Measurements from ENCODE around the gene NCOR2. TPM values are rescaled to one million over a fixed set of nuclear protein-coding genes. Genes with fewer than 3 reads are reported as not detected.

Gene NCOR2
- polyA plus RNA-seq, 3 donors, result 49.9 to 59.7 (median 50.1) TPM

DNA sequence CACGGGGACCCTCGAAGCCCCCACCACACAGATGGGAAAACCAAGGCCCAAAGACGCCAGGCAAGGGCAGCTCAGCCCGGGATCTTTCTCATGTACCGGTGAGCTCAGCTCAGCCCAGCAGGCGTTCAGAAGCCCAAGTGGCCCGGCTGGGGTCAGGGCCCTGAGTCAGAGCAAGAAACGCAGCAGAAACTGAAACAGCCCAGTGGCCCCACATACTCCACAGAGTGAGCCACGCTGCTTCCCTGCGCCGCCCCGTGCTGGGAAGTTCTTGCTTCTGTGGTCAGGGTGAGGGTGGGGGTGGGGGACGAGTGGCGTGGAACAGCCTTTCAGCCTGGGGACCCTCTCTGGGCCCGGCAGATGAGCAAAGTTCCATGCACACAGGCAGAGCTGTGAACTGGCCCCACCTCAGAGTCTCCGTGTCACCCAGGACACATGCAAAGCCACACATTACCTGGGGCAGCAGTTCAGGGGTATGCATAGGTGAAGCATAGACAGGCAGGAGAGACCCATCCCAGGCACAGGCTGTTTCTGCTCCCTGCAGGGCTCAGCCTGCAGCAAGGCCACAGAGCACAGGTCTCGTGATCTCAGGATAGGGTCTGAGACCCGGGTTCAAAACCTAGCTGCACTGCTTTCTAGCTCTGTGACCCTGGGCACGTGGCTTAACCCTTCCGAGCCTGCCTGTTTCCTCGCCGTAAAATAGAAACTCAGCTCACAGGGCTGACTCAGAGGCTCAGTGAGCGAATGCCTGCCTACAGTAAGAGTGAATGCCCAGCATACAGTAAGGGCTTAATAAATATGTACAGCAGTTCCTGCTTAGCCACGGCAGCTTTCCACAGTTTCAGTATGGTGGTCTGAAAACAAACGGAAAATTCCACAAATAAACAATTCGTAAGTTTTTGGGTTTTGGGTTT is 21.6 kb downstream of the NCOR2 start:
- DNase-seq (ENCODE audit: low read depth in 3 of 3, low spot score in 2 of 3), result no peak

DNA sequence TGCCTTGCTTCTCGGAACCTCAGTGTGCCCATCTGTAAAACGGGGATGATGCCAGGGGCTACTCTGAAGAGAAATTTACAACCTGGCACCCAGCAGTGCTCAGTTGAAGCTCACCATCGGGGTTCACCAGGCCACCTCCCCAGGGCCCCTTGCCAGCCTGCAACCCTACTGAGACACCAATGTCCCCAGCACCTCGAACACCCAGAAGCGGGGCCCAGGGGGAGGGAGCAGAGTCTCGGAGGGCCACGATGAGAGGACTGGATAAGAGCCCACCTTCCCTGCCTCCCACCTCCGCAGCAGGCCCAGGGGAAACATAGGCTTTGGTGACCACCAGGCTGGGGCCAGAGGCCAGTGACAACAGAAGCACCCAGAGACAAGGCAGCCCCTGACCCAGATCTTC is 22.4 kb downstream of the NCOR2 start:
- DNase-seq (ENCODE audit: low read depth in 3 of 3, low spot score in 2 of 3), result no peak

DNA sequence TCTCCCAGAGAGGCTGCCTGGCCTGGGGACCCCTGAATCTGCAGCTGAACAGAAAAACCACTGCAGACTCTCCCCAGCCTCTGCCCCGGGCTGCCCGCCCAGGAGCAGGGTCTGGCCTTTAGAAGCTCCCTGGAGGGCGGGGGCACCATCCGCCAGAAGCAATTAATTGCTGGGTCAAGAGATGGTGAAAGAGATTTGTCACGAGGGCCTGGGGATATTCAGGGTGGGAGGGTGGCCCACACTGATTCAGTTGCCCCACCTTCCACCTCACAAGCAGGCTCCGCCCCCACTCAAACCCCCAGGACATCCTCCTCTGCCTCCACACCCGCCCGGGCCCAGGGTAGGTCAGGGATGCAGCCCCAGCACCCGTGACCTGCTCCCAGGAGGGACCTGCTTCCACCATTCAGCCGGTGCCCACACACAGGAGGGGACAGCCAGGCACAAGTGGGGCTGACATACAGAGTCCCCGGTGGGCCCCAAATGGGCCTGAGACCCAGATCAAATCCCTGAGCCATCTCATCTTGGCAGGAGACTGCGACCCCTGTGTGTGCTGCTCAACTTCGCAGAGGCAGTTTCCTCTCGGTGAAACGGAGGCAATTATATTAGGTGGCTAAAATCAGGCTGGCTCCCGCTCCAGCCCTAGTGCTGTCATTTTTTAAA is 23.0 kb downstream of the NCOR2 start:
- no peak for DNase-seq (ENCODE audit: low read depth in 3 of 3, low spot score in 2 of 3)

DNA sequence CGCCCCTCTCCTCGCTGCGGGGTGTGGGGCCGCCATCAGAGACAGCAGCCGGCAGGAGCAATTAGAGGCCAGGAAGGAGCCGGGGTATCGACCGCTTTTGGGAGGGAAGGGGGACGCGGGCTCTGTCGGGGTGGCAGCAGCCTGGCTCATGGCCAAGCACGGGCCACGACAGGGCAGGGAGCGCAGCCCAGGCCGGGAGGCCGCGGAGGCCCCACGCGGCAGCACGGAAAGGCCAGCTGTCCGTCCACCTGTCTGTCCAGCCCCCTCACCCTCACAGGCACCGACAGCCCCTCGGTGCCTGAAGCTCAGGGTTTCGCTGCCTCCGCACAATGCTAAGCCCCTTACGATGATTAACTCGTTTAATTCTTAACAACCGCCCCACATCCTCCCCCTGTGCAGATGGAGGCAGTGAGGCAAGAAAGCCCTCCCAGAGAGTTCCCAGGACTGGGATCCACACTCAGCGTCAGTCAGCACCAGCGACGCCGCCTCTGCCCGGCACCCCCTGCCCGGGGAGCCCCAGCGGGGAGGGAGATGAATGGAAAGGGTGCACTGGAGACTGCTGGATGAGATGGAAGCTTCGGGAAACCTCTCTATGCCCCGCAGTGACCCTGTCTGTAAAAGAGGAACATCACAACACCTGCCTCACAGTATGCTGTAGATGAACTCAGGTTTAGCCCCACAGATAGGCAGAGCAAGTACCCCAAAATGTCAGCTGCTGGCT is 23.7 kb downstream of the NCOR2 start:
- DNase-seq (ENCODE audit: low read depth in 3 of 3, low spot score in 2 of 3), result no peak

DNA sequence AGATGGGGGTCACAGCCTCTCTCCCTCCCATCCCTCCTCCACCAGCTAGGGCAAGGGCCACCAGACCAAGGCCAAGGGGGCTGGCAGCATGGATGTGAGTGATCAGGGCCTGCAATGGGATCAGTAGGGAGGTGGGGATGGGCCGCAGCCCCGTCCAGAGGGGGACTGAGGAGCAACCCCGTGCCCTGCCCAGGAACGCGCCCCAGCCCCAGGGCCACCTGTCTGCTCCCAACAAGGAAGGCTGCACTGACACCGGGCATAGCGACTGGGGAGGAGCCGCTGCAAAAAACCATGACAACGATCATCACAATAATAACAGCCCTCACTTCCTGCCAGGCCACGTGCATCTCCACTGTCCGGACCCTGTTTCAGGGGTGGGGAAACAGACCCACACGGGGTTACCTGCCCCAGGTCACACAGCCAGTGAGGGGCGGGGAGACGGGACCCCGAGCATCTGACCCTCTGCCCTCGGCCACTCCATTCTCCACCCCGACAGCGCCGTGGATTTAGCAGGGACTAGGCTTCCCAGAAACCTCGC is 24.3 kb downstream of the NCOR2 start:
- DNase-seq (ENCODE audit: low read depth in 3 of 3, low spot score in 2 of 3), result no peak

DNA sequence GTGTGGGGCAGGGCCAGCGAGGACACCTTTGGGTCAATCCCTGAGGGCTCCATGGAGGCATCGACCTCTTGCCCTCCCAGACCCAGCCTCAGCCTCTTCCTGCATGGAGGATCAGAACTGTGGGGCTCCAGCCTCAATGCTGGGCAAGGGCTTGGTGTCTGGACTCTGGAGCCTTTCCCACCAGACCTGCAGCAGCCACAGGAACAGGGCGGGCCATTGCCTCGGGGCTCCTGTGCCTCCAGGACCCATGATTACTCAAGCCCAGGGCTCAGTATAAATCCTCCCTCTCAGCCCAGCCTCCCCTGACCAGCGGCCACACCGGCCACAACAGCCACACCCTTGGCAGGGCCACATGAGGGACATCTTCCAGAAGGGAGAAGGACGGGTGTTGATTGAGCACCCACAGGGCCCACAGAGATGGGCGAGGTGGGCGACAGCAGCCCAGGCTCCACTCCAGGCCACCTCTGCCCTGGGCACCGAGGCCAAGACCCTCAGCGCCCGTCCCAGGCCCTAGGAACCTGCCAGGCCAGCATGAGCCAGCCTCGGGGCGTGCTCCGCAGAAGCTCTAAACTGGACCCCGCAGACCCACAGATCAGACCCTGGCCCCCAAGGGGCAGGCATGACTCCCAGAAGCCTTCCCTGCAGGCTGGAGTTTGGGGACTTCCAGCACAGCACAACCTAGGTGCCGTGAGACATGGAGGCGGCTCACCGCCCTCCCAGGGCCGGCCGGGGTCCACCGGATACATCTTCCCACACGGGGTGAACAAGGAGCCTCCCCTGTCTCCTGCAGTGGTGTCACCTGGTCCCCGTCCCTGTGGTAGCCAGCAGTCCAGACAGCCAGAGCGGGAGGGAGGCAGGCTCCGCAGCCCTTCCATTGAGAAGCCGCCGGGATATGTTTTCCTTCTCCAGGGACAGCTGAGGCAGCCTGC is 25.1 kb downstream of the NCOR2 start:
- DNase-seq (ENCODE audit: low read depth in 3 of 3, low spot score in 2 of 3), result no peak

DNA sequence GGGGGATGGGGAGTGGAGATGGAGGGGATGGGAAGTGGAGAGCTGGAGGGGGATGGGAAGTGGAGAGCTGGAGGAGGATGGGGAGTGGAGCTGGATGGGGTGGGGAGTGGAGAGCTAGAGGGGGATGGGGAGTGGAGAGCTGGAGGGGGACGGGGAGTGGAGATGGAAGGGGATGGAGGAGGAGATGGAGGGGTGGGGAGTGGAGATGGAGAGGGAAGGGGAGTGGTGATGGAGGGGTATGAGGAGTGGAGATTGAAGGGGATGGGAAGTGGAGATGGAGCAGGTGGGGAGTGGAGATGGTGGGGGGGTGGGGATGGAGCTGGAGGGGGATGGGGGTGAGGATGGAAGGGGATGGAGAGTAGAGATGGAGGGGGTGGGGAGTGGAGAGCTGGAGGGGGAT is 26.1 kb downstream of the NCOR2 start:
- no peak for DNase-seq (ENCODE audit: low read depth in 3 of 3, low spot score in 2 of 3)

DNA sequence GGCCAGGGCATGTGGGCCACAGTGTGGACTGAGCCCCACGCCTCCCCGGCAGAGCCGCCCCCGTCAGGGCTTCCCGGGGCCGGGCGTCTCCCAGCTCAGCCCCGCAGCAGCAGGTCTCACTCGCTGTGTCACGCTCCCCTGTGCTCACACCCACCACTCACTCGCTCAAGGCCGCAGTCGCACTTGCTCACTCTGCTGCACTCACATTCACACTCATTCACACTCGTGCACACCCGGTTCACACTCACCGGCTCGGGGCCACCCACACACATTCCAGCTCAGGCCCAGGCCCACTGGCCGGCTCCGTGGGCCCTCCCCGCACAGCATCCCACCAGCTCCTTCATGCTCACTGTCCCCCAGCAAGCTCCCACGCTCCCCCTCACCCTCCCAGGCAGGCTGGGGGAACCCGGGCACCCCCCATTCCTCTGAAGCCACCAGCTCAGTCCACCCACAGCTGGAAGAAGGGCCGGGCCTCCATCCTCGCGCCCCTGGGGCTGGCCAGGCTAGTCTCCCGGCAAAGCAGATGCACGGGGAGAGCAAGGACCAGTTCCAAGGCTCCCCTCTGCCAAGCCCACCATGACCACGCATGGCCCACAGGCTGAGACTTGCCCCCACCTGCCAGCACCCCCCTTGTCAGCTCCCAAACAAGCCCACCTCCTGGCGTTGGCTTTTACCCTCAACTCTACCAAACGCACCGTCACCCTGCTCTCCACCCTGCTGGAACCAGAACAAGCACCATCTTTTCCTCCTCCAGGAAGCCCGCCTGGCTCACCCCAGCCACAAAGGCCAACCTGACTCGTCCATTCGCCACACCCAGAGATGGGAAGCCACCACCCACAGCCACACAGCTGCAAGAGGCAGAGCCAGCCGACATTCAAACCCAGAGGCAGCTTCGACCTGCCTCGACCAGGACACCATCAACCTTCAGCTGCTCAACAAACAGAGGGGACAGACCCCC is 28.0 kb downstream of the NCOR2 start:
- DNase-seq (ENCODE audit: low read depth in 3 of 3, low spot score in 2 of 3), result no peak

DNA sequence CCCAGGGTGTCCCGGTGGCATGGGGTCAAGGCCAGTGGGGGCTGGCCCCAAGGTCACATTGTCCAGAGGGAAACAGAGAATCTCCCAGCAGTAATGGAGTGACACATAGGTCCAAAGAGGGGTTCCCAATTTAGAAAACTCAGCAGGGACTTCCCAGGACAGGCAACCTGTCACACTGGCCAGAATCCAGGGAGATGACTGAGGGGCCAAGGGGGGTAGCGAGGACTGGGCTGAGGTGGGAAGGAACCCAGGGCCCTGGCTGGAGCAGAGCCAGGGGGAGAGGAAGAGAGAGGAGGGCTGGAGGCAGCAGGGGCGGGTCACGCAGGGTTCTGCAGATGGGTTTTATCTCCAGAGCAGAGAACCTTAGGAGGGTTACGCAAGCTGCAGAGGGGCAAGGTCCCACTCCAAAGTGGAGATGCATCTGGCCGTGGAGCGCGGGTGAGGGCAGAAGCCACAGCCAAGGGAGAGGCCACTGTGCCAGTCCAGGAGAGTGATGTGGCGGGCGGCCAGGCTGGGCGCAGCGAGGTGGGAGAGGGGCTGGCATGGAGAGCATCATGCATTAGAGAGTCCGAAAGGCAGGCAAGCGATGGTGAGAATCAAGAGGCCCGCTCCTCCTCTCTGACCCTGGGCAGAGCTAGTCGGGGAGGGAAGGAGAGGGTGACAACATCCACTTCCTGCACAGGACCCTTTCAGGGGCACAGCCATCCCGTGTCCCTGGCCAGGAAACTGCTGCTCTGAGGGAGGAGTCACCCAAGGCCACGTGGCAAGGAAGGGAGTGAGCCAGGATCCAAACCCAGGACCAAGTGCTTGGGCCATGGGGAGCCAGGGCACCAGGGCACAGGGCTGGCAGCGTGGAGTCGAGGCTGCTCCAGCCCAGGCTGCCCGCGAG is 29.0 kb downstream of the NCOR2 start:
- no peak for DNase-seq (ENCODE audit: low read depth in 3 of 3, low spot score in 2 of 3)

DNA sequence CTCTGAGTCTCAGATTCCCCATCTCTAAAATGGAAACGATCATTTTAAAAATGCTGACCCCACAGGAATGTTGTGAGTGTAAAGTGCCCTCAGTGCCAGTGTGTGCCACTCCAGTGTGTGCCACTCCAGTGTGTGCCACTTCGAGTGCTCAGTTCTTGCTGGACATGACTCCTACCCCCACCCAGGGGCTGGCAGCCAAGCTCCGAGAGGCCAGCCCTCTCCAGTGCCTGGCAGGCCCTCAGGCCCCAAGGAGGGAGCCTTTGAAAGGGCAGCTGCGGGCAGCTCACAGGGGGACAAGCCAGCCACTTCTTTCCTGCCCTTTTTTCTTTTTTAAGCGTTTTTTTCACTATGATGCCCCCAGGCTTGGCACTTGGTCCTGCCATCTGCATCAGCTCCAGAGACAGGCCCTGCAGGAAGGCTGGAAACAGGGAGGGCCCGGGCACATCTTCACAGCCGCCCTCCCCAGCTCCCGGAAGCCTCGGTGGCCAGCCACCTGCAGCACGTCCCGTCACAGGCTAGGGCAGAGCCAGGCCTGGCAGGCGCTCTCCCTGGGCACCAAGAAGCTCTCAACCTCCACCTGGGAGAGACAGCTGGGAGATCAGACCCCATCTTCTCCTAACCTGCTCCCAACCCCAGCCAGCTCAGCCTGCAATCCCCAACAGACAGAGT is 29.8 kb downstream of the NCOR2 start:
- DNase-seq (ENCODE audit: low read depth in 3 of 3, low spot score in 2 of 3), result no peak

DNA sequence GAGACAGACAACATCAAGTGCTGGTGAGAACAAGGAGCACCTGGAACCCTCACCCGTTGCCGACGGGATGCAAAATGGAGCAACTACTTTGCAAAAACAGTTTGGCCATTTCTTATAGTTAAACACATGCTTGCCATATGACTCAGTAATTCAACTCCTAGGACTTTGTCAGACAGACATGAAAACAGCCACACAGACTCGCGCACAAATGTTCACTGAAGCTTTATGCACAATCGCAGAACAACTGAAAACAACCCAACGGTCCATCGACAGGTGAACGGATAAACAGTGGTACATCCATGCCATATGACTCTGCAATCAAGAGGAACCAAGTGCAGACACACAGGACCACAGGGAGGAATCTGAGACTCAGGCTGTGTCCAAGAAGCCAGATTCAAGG is 30.8 kb downstream of the NCOR2 start:
- DNase-seq (ENCODE audit: low read depth in 3 of 3, low spot score in 2 of 3), result no peak

DNA sequence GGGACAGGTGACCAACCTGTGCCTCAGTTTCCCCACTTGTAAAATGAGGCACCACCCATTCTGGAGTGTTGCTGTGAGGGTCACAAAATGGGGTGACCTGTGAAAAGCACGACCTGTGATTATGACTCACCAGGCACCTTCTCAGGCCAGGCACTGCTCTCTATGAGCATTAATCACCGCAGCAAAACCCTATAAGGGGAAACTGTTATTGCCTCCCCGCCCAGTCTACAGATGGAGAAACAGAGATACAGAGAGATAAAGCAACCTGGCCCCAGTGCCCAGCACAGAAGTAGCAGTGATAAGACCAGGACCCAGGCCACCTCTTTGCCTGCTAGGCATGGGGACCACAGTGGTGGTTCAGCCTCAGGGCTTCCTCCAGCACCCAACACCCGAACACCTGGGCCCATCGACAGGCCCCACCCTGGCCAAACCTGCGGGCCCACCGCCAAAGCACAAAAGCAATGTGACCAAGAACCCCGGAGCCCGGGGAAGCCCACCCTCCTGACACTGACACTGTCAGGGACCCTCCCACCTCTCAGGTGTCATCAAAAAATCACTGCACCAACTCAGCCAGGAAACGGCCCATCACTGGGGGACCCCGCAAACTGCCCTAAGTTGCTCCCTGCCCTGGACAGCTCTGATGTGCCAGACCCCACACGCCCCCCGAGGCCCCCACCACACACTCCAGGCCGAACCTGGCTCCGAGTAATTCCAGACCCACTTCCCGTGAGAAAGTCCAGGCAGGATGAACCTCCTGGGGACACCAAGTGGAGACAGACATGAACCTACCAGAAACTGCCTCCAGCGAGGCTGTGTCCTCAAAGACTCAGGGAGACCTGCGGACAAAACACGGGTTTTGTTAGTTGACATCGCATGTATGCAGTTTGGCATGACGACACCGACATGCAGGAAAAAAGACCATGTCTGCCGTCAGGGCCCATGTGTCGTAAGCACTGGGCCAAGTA is 32.4 kb downstream of the NCOR2 start:
- no peak for DNase-seq (ENCODE audit: low read depth in 3 of 3, low spot score in 2 of 3)

DNA sequence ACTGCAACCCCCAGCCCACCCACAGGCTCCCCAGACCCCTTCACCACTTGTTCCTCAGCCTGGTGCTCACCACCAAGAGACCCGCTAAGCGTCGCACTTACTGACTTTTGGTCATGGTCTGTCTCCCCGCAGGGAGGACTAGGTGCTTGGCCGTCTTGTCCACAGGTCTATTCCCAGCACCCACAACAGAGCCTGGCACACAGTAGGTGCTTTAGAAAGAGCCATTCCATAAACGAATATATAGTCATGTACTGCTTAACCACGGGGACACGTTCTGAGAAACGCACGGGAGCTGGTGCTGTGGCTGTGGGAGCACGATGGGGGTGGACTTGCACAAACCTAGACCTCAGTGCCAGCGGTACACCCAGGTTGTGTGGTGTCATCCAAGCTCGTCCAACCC is 34.0 kb downstream of the NCOR2 start:
- no peak for DNase-seq (ENCODE audit: low read depth in 3 of 3, low spot score in 2 of 3)

DNA sequence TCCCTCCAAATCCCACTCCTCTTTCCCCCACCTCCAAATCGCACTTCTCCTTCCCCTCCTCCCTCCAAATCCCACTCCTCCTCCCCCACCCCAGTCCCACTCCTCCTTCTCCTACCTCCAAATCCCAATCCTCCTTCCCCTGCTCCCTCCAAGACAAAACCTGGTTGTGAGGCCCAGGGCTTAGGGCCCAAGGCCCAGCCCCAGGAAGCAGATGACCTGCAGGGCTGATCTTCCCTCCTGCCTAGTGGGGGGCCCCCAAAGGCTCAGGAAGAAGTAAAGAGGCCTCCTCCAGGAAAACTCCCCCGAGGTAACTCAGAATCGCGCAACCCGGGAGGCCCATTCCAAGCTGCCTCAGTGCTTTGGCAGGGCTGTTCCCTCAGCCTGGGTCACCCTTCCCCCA is 34.4 kb downstream of the NCOR2 start:
- DNase-seq (ENCODE audit: low read depth in 3 of 3, low spot score in 2 of 3), result no peak

DNA sequence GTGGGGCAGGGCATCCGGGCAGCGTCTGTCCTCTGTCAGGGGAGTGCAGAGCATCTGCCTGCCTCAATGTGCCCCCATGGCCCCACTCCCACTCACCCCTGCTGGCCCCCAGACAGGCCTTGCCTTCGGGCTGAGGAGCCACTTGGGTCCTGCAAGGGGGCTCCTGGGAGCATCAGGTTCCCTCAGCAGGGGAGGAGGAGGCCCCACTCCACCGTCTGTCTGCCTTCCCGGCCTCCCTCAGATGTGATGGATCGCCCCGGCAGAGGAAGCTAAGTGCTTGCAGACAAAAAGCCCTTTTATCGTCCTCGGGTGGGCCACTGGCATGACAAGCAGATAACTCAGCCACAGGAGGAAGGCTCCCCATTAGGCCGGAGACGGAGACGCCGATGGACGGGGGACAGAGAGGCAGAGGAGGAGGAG is 35.1 kb downstream of the NCOR2 start:
- DNase-seq (ENCODE audit: low read depth in 3 of 3, low spot score in 2 of 3), result no peak

DNA sequence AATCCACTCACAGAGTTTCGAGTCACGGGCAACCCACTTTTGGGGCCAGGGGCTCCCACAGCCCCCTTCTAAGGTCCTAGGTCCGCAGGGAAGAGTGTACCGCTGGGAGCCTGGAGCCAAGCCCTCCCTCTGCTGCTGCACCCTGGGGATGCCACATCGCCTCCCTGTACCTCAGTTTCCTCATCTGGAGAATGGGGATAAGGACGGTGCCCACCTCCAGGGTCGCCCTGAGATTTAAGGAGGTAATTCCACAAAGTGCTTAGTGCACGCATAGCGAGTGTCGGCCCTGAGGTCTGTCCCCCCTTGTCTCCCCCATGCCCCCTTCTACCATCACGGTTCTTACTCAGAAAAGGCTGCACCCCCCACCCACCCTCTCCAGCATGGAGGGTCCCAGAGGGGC is 35.5 kb downstream of the NCOR2 start:
- no peak for DNase-seq (ENCODE audit: low read depth in 3 of 3, low spot score in 2 of 3)
